HepG2 (cell line): Measurements from ENCODE around the gene LAMA5. TPM values are rescaled to one million over a fixed set of nuclear protein-coding genes. Genes with fewer than 3 reads are reported as not detected.
A peak's percentile ranks its signal among the peaks of the same experiment; 100 is the strongest.

Experiments used
- ASH2L ChIP-seq: fragments of 300-600, 200-600 bp; sonication (generic); IDR thresholded peaks from 2 replicates; pipeline ENCODE4 v1.7.0; 2017; ENCODE audit warnings: low read depth, mild to moderate bottlenecking, moderate library complexity, mixed read lengths, low read length; ENCODE audit not compliant: insufficient read length
- BCL3 ChIP-seq: sonication (generic); formaldehyde crosslinking; IDR thresholded peaks from 2 replicates; pipeline ENCODE4 v1.5.1; 2020; ENCODE audit warnings: mild to moderate bottlenecking, missing genetic modification reagents, moderate library complexity
- CCAR2 ChIP-seq: fragments of 200-400 bp; formaldehyde crosslinking; optimal IDR thresholded peaks from 2 replicates; pipeline ENCODE3; 2018; ENCODE audit warnings: low read depth, mild to moderate bottlenecking, low read length, moderate library complexity
- ETS1 ChIP-seq: sonication (generic); formaldehyde crosslinking; IDR thresholded peaks from 2 replicates; pipeline ENCODE4 v1.4.0; 2020; ENCODE audit warnings: missing genetic modification reagents
- IKZF4 ChIP-seq: sonication (generic); formaldehyde crosslinking; IDR thresholded peaks from 2 replicates; pipeline ENCODE4 v1.5.1; 2020; ENCODE audit warnings: borderline replicate concordance, mild to moderate bottlenecking, low read depth, missing genetic modification reagents; ENCODE audit errors: not compliant biosample characterization
- KDM1A ChIP-seq: IDR thresholded peaks from 2 replicates; pipeline ENCODE4 v1.6.1; 2016; ENCODE audit warnings: missing compliant biosample characterization
- KDM5B ChIP-seq: sonication (generic); formaldehyde crosslinking; IDR thresholded peaks from 2 replicates; pipeline ENCODE4 v1.4.0; 2020; ENCODE audit warnings: missing genetic modification reagents, mild to moderate bottlenecking, borderline replicate concordance
- MBNL3 ChIP-seq: fragments of 250-450 bp; sonication (Bioruptor Pico); conservative IDR thresholded peaks from 2 replicates; pipeline ENCODE4 v1.8.0; 2022; ENCODE audit warnings: mild to moderate bottlenecking, inconsistent platforms
- MTF2 ChIP-seq: sonication (generic); formaldehyde crosslinking; IDR thresholded peaks from 2 replicates; pipeline ENCODE4 v1.5.0; 2020; ENCODE audit warnings: missing genetic modification reagents, borderline replicate concordance
- NFE2L1 ChIP-seq: sonication (generic); formaldehyde crosslinking; IDR thresholded peaks from 2 replicates; pipeline ENCODE4 v1.4.0; 2020; ENCODE audit warnings: missing genetic modification reagents, mild to moderate bottlenecking, borderline replicate concordance
- NFYB ChIP-seq: sonication (generic); formaldehyde crosslinking; IDR thresholded peaks from 2 replicates; pipeline ENCODE4 v1.4.0; 2020; ENCODE audit warnings: missing genetic modification reagents
- RXRB ChIP-seq: IDR thresholded peaks from 2 replicates; pipeline ENCODE4 v1.6.1; 2016; ENCODE audit warnings: borderline replicate concordance, missing genetic modification reagents, missing compliant biosample characterization
- YEATS4 ChIP-seq: sonication (generic); formaldehyde crosslinking; IDR thresholded peaks from 2 replicates; pipeline ENCODE4 v1.4.0; 2020; ENCODE audit warnings: missing genetic modification reagents, borderline replicate concordance
- ZBTB20 ChIP-seq: sonication (generic); formaldehyde crosslinking; IDR thresholded peaks from 2 replicates; pipeline ENCODE4 v1.8.1; 2023; ENCODE audit warnings: missing genetic modification reagents, low read depth, mild to moderate bottlenecking, borderline replicate concordance
- ZBTB42 ChIP-seq: sonication (generic); formaldehyde crosslinking; IDR thresholded peaks from 2 replicates; pipeline ENCODE4 v1.5.0; 2020; ENCODE audit warnings: mild to moderate bottlenecking, missing genetic modification reagents
- ZNF234 ChIP-seq: sonication (generic); formaldehyde crosslinking; conservative IDR thresholded peaks from 2 replicates; pipeline ENCODE4 v1.5.1; 2020; ENCODE audit warnings: mild to moderate bottlenecking, missing genetic modification reagents
- ZNF34 ChIP-seq: sonication (generic); formaldehyde crosslinking; IDR thresholded peaks from 2 replicates; pipeline ENCODE4 v1.4.0; 2020; ENCODE audit warnings: mild to moderate bottlenecking, missing genetic modification reagents, borderline replicate concordance
- ZNF350 ChIP-seq: sonication (generic); formaldehyde crosslinking; IDR thresholded peaks from 2 replicates; pipeline ENCODE4 v1.4.0; 2020; ENCODE audit warnings: mild to moderate bottlenecking, low read depth, missing genetic modification reagents, borderline replicate concordance
- ZNF484 ChIP-seq: sonication (generic); formaldehyde crosslinking; IDR thresholded peaks from 2 replicates; pipeline ENCODE4 v1.5.1; 2020; ENCODE audit warnings: mild to moderate bottlenecking, low read depth, missing genetic modification reagents, borderline replicate concordance
- ZNF558 ChIP-seq: sonication (generic); formaldehyde crosslinking; IDR thresholded peaks from 2 replicates; pipeline ENCODE4 v1.9.0; 2022; ENCODE audit warnings: mild to moderate bottlenecking, missing genetic modification reagents, borderline replicate concordance
- ZNF7 ChIP-seq: IDR thresholded peaks from 2 replicates; pipeline ENCODE4 v1.6.1; 2016; ENCODE audit warnings: missing biosample characterization, missing genetic modification reagents
- ZNF781 ChIP-seq: sonication (generic); formaldehyde crosslinking; IDR thresholded peaks from 2 replicates; pipeline ENCODE4 v1.5.1; 2020; ENCODE audit warnings: borderline replicate concordance, mild to moderate bottlenecking, missing genetic modification reagents; ENCODE audit errors: not compliant biosample characterization
- ZNF841 ChIP-seq: sonication (generic); formaldehyde crosslinking; IDR thresholded peaks from 2 replicates; pipeline ENCODE4 v1.8.1; 2023; ENCODE audit warnings: missing genetic modification reagents, borderline replicate concordance
- polyA plus RNA-seq, 8 experiments: library from polyadenylated mRNA; depleted of rRNA in 3 of 8; stranded (reverse) in 7 of 8; unstranded in 1 of 8; fragments of >200 nt; fragmentation: Illumina TruSeq in 4 of 8; extraction: Trizol in 4 of 8; gene quantifications; 2 replicates each; pipeline versions ENCODE4 v1.2.1 to v1.2.3, GENCODE V29; 2011 to 2016; ENCODE audit warnings: low read depth in 4 of 8, missing spikeins in 1 of 8, mixed read lengths in 1 of 8; ENCODE audit not compliant: insufficient read depth in 1 of 8
- total RNA-seq, 5 experiments: library from RNA; depleted of rRNA; stranded (reverse); fragments of >200 nt; fragmentation: Illumina TruSeq; extraction: Trizol; gene quantifications; 2 replicates each; pipeline ENCODE4 v1.2.3, GENCODE V29; 2016; ENCODE audit warnings: low read depth in 1 of 5
- TF ChIP-seq, protein P1 (sequence below): sonication (generic); formaldehyde crosslinking; IDR thresholded peaks from 2 replicates; pipeline ENCODE4 v1.5.0; 2020; ENCODE audit warnings: missing genetic modification reagents
- TF ChIP-seq, protein P2 (sequence below): sonication (generic); formaldehyde crosslinking; IDR thresholded peaks from 2 replicates; pipeline ENCODE4 v1.4.0; 2020; ENCODE audit warnings: missing genetic modification reagents, low read depth, mild to moderate bottlenecking, borderline replicate concordance

The LAMA5 gene
- total and polyA plus RNA-seq, 2 of the 13 experiments (the other 11 are each of a cell fraction or from before 2014, with no cell fraction given): 21.0 to 44.7 TPM

DNA sequence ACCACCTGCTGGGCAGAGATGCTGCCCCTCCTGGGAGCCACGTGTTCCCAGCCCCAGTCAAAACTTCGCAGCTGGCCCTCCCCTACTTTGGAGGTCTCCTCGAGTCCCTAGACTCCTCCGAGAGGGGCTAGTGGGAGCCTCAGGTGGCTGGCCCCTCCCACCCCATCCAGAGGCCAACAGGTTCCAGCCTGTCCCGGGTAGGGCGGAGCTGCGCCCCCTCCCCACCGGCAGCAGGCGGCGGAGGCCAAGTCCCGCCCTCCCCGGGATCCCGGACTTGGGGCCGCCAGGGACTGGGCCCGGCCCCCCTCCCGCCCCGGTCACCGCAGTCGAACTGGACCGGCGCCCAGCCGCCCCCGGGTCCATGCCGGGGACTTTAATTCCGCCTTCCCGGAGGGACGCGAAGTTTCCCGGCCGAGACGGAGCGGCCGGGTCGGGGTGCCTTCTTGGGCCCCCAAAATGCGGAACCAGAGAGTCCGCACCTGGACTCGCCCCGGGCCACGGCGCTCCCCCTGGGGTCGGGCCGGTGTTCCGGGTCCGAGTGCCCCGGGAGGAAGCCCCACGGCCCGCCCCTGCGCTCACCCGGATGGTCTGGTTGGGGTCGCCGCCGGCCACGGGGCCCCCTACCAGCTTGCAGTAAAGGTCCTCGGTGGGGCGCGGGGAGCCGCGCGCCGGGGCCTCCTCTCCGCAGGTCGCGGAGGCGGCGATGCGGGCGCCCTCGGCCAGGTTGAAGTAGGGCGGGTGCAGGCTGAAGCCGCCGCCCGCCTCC is 559 bp downstream of the LAMA5 start (continued):
- TF ChIP-seq ETS1 (CRISPR knock-in tag) (0 out of 2 replicates have a peak, but pooled peaks have one; percentile 67), ZNF841 (no peak), ZNF484 (CRISPR knock-in tag) (no peak), MBNL3 (CRISPR knock-in tag) (no peak), RXRB (CRISPR knock-in tag) (no peak), BCL3 (CRISPR knock-in tag) (no peak), ASH2L (peak; percentile 20), ZNF350 (CRISPR knock-in tag) (0 out of 2 replicates have a peak, but pooled peaks have one; percentile 24), ZBTB20 (CRISPR knock-in tag) (peak; percentile 11; the same call in 1 of the 2 replicates), NFYB (no peak), ZNF34 (no peak), ZNF7 (no peak), ZBTB42 (CRISPR knock-in tag) (peak; percentile 48; the same call in 1 of the 2 replicates), YEATS4 (CRISPR knock-in tag) (0 out of 2 replicates have a peak, but pooled peaks have one; percentile 72), CCAR2 (no peak), ZNF234 (CRISPR knock-in tag) (no peak), MTF2 (CRISPR knock-in tag) (no peak), KDM5B (peak; percentile 78), ZNF558 (CRISPR knock-in tag) (0 out of 2 replicates have a peak, but pooled peaks have one; percentile 40), ZNF781 (CRISPR knock-in tag) (no peak), KDM1A (CRISPR knock-in tag) (no peak), NFE2L1 (CRISPR knock-in tag) (no peak), IKZF4 (CRISPR knock-in tag) (no peak)
- TF ChIP-seq, protein P1, sequence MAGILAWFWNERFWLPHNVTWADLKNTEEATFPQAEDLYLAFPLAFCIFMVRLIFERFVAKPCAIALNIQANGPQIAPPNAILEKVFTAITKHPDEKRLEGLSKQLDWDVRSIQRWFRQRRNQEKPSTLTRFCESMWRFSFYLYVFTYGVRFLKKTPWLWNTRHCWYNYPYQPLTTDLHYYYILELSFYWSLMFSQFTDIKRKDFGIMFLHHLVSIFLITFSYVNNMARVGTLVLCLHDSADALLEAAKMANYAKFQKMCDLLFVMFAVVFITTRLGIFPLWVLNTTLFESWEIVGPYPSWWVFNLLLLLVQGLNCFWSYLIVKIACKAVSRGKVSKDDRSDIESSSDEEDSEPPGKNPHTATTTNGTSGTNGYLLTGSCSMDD (CRISPR knock-in tag): no peak
- TF ChIP-seq, protein P2, sequence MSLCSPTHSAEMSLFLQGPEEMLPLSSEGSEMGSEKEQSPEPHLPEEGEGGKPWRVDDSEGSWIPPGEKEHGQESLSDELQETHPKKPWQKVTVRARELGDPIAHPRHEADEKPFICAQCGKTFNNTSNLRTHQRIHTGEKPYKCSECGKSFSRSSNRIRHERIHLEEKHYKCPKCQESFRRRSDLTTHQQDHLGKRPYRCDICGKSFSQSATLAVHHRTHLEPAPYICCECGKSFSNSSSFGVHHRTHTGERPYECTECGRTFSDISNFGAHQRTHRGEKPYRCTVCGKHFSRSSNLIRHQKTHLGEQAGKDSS (CRISPR knock-in tag): no peak
